Neural cell (in vitro differentiated cells): ENCODE results near the gene SLC35B2. TPM values are rescaled to one million over a fixed set of nuclear protein-coding genes. Genes with fewer than 3 reads are reported as not detected.
A peak's percentile ranks its signal among the peaks of the same experiment; 100 is the strongest.

ENCODE experiments used
- H2AFZ ChIP-seq: fragments of 200-600, 300-800 bp; sonication (generic), shearing (Covaris generic); 2 replicates; pipeline ENCODE4 v1.6.0; 2014; ENCODE audit warnings: low read depth, mild to moderate bottlenecking, antibody characterized with exemption, low read length, moderate library complexity
- H3F3A ChIP-seq: fragments of 200-600 bp; shearing (Covaris generic); 2 replicates; pipeline ENCODE4 v1.6.1; 2016; ENCODE audit warnings: mild to moderate bottlenecking, moderate library complexity, mixed read lengths, antibody characterized with exemption, low read length; ENCODE audit not compliant: insufficient read depth, poor library complexity, severe bottlenecking
- H3K27ac ChIP-seq: fragments of 200-600, 300-800 bp; sonication (generic), shearing (Covaris generic); 2 replicates; pipeline ENCODE4 v1.5.1; 2014; ENCODE audit warnings: mild to moderate bottlenecking, low read length, moderate library complexity
- H3K27me3 ChIP-seq: fragments of 300-800, 200-600 bp; sonication (generic), shearing (Covaris generic); 2 replicates; pipeline ENCODE4 v1.6.0; 2014; ENCODE audit warnings: mild to moderate bottlenecking, low read depth, low read length, moderate library complexity; ENCODE audit not compliant: insufficient read depth
- H3K36me3 ChIP-seq: fragments of 300-800, 200-600 bp; sonication (generic), shearing (Covaris generic); 2 replicates; pipeline ENCODE4 v1.5.1; 2014; ENCODE audit warnings: mild to moderate bottlenecking, antibody characterized with exemption, low read length, moderate library complexity; ENCODE audit not compliant: insufficient read depth
- H3K4me2 ChIP-seq: fragments of 300-800, 200-600 bp; sonication (generic), shearing (Covaris generic); 2 replicates; pipeline ENCODE4 v1.6.0; 2014; ENCODE audit warnings: mild to moderate bottlenecking, low read length
- H3K4me3 ChIP-seq: fragments of 300-800, 200-600 bp; sonication (generic), shearing (Covaris generic); 2 replicates; pipeline ENCODE4 v1.5.1; 2014; ENCODE audit warnings: mild to moderate bottlenecking, low read length, moderate library complexity
- H3K79me2 ChIP-seq: fragments of 200-600 bp; shearing (Covaris generic); replicated peaks from 2 replicates; pipeline ENCODE4 v1.6.0; 2014; ENCODE audit warnings: mild to moderate bottlenecking, low read length, moderate library complexity; ENCODE audit not compliant: insufficient read depth
- H3K9ac ChIP-seq: fragments of 300-800, 200-600 bp; sonication (generic), shearing (Covaris generic); 2 replicates; pipeline ENCODE4 v1.6.1; 2016; ENCODE audit warnings: mild to moderate bottlenecking, low read length, mixed read lengths
- H3K9me2 ChIP-seq: fragments of 200-600 bp; shearing (Covaris generic); 2 replicates; pipeline ENCODE4 v1.6.1; 2016; ENCODE audit warnings: mild to moderate bottlenecking, low read length, mixed read lengths; ENCODE audit not compliant: insufficient read depth
- H3K9me3 ChIP-seq: fragments of 200-600, 300-800 bp; sonication (generic), shearing (Covaris generic); 2 replicates; pipeline ENCODE4 v1.6.1; 2016; ENCODE audit warnings: mild to moderate bottlenecking, mixed run types, low read length, moderate library complexity, mixed read lengths
- H4K20me1 ChIP-seq: fragments of 200-600 bp; shearing (Covaris generic); 2 replicates; pipeline ENCODE4 v1.6.1; 2016; ENCODE audit warnings: mild to moderate bottlenecking, mixed run types; ENCODE audit not compliant: insufficient read depth
- CTCF ChIP-seq: fragments of 450-650 bp; IDR thresholded peaks from 2 replicates; pipeline ENCODE4 v1.5.1; 2014; ENCODE audit warnings: antibody characterized with exemption, mild to moderate bottlenecking, moderate library complexity; ENCODE audit not compliant: poor library complexity, severe bottlenecking
- EP300 ChIP-seq: fragments of 450-650 bp; conservative IDR thresholded peaks from 2 replicates; pipeline ENCODE4 v1.6.1; 2014; ENCODE audit warnings: antibody characterized with exemption, mild to moderate bottlenecking, moderate library complexity; ENCODE audit not compliant: poor library complexity, severe bottlenecking
- EZH2 ChIP-seq: fragments of 200-600, 300-800 bp; shearing (Covaris generic), sonication (generic); IDR thresholded peaks from 2 replicates; pipeline ENCODE4 v1.6.1; 2014; ENCODE audit warnings: antibody characterized with exemption, low read length, borderline replicate concordance, mild to moderate bottlenecking; ENCODE audit not compliant: insufficient read depth, poor library complexity, severe bottlenecking
- MXI1 ChIP-seq: fragments of 450-650 bp; conservative IDR thresholded peaks from 2 replicates; pipeline ENCODE4 v1.6.1; 2014; ENCODE audit warnings: antibody characterized with exemption, mild to moderate bottlenecking; ENCODE audit not compliant: poor library complexity, severe bottlenecking
- POLR2AphosphoS5 ChIP-seq: IDR thresholded peaks from 2 replicates; pipeline ENCODE4 v1.6.1; 2012
- RAD21 ChIP-seq: fragments of 450-650 bp; conservative IDR thresholded peaks from 2 replicates; pipeline ENCODE4 v1.6.1; 2014; ENCODE audit warnings: antibody characterized with exemption, mild to moderate bottlenecking, moderate library complexity
- REST ChIP-seq: IDR thresholded peaks from 2 replicates; pipeline ENCODE4 v1.6.1; 2012; ENCODE audit warnings: borderline replicate concordance
- SMC3 ChIP-seq: fragments of 450-650 bp; conservative IDR thresholded peaks from 2 replicates; pipeline ENCODE4 v1.6.1; 2014; ENCODE audit warnings: antibody characterized with exemption, mild to moderate bottlenecking, moderate library complexity; ENCODE audit not compliant: poor library complexity
- TAF1 ChIP-seq: IDR thresholded peaks from 2 replicates; pipeline ENCODE4 v1.6.1; 2012; ENCODE audit warnings: low read depth
- polyA plus RNA-seq: library from polyadenylated mRNA; depleted of rRNA; stranded (reverse); fragments of >200 nt; gene quantifications from 2 replicates; pipeline ENCODE4 v1.2.3, GENCODE V29; 2014

Gene SLC35B2
- polyA plus RNA-seq, 1 donor from 2014 or later = 44.5 TPM

GRCh38 chr6:44251576-44252524 is 5.5 kb downstream of the SLC35B2 start:
- H3K36me3 ChIP-seq = peaks cover 16% of the 10 kb centered on the region
- H3K9ac ChIP-seq = no peak overlapping the region
- peaks cover 5% of the 10 kb centered on the region for H4K20me1 ChIP-seq
- H3K79me2 ChIP-seq = peaks cover 65% of the 10 kb centered on the region
- H3K9me3 ChIP-seq = no peaks in the 10 kb centered on the region
- H3K9me2 ChIP-seq = no peaks in the 10 kb centered on the region
- H3F3A ChIP-seq = no peaks in the 10 kb centered on the region
- H3K4me2 ChIP-seq = no peak overlapping the region
- no peaks in the 10 kb centered on the region for H3K27me3 ChIP-seq
- no peak overlapping the region for H2AFZ ChIP-seq
- no peak overlapping the region for H3K4me3 ChIP-seq
- H3K27ac ChIP-seq = no peak overlapping the region
- TF ChIP-seq EZH2 (no peak), TAF1 (no peak)

- H3K9me2 ChIP-seq = no peaks in the 10 kb centered on the region
- no peak overlapping the region for H2AFZ ChIP-seq
- peaks cover 16% of the 10 kb centered on the region for H3K36me3 ChIP-seq
- no peaks in the 10 kb centered on the region for H3F3A ChIP-seq
- no peaks in the 10 kb centered on the region for H3K27me3 ChIP-seq
- TF ChIP-seq SMC3 (no peak), CTCF (no peak), TAF1 (no peak), EP300 (no peak), POLR2AphosphoS5 (no peak)
- H4K20me1 ChIP-seq = peaks cover 5% of the 10 kb centered on the region
- H3K9ac ChIP-seq = no peak overlapping the region
- H3K9me3 ChIP-seq = no peaks in the 10 kb centered on the region
- peak overlapping the region; percentile 99 for H3K4me3 ChIP-seq
- peaks cover 55% of the 10 kb centered on the region for H3K79me2 ChIP-seq
- no peak overlapping the region for H3K27ac ChIP-seq
- H3K4me2 ChIP-seq = no peak overlapping the region
Observed at GRCh38 chr6:44250718-44251123, 6.6 kb downstream of the SLC35B2 start.

- Histone ChIP-seq H3K27me3 (no peaks in the 10 kb centered on the region), H3K4me3 (peak overlapping the region; percentile 99), H2AFZ (no peak overlapping the region), H3F3A (no peaks in the 10 kb centered on the region), H3K27ac (no peak overlapping the region), H3K79me2 (peaks cover 50% of the 10 kb centered on the region), H3K9me2 (no peaks in the 10 kb centered on the region), H3K36me3 (peaks cover 16% of the 10 kb centered on the region), H3K9ac (no peak overlapping the region), H4K20me1 (peaks cover 5% of the 10 kb centered on the region), H3K9me3 (no peaks in the 10 kb centered on the region), H3K4me2 (no peak overlapping the region)
- no peak for TF ChIP-seq EZH2
- TF ChIP-seq SMC3 = no peak
- TF ChIP-seq RAD21 = no peak
- TF ChIP-seq REST = no peak
- TF ChIP-seq TAF1 = no peak
- no peak for TF ChIP-seq POLR2AphosphoS5
- TF ChIP-seq MXI1 = no peak
Observed at GRCh38 chr6:44250067-44250717, 7.1 kb downstream of the SLC35B2 start.
